GM12878 (cell line): Measurements from ENCODE around the gene GRIK2.

Source experiments
- EZH2 ChIP-seq: IDR thresholded peaks from 2 replicates; pipeline ENCODE4 v1.6.1; 2012; ENCODE audit warnings: low read depth, mild to moderate bottlenecking, control low read depth, inconsistent platforms, low read length, borderline replicate concordance; ENCODE audit not compliant: control insufficient read depth
- FOS ChIP-seq: IDR thresholded peaks from 3 replicates; pipeline ENCODE4 v1.6.1; 2011; ENCODE audit warnings: borderline replicate concordance; ENCODE audit not compliant: insufficient read length; ENCODE audit errors: extremely low read depth
- GABPA ChIP-seq: IDR thresholded peaks from 2 replicates; pipeline ENCODE4 v1.6.1; 2014; ENCODE audit warnings: antibody characterized with exemption, low read depth, mild to moderate bottlenecking, inconsistent platforms
- JUNB ChIP-seq: IDR thresholded peaks from 2 replicates; pipeline ENCODE4 v1.6.1; 2016; ENCODE audit warnings: antibody characterized with exemption, mild to moderate bottlenecking
- KDM1A ChIP-seq: fragments of 200-600 bp; sonication (generic); IDR thresholded peaks from 2 replicates; pipeline ENCODE4 v1.6.1; 2016; ENCODE audit warnings: borderline replicate concordance
- POLR2A ChIP-seq: IDR thresholded peaks from 2 replicates; pipeline ENCODE4 v1.6.1; 2011; ENCODE audit warnings: low read depth, mild to moderate bottlenecking, low read length
- POLR2AphosphoS5 ChIP-seq: IDR thresholded peaks from 2 replicates; pipeline ENCODE4 v1.6.1; 2011; ENCODE audit warnings: mild to moderate bottlenecking, low read length, inconsistent platforms
- ZBED1 ChIP-seq: IDR thresholded peaks from 2 replicates; pipeline ENCODE4 v1.6.1; 2016; ENCODE audit warnings: borderline replicate concordance
- TF ChIP-seq, protein P1 (sequence below): IDR thresholded peaks from 2 replicates; pipeline ENCODE4 v1.6.1; 2012; ENCODE audit warnings: low read length, inconsistent platforms
- TF ChIP-seq, protein P2 (sequence below), 3 experiments: IDR thresholded peaks in 2 of 3; conservative IDR thresholded peaks in 1 of 3; 2 replicates each; pipeline ENCODE4 v1.5.1; 2011; ENCODE audit warnings: low read depth in 3 of 3, low read length in 3 of 3, mild to moderate bottlenecking in 3 of 3, control low read depth in 2 of 3, moderate library complexity in 2 of 3, inconsistent platforms in 1 of 3, mixed read lengths in 1 of 3; ENCODE audit not compliant: control insufficient read depth in 2 of 3, insufficient read depth in 1 of 3; ENCODE audit errors: extremely low read depth in 1 of 3
- TF ChIP-seq, protein P3 (sequence below): IDR thresholded peaks from 2 replicates; pipeline ENCODE4 v1.6.1; 2012; ENCODE audit warnings: mild to moderate bottlenecking, low read depth, low read length

DNA sequence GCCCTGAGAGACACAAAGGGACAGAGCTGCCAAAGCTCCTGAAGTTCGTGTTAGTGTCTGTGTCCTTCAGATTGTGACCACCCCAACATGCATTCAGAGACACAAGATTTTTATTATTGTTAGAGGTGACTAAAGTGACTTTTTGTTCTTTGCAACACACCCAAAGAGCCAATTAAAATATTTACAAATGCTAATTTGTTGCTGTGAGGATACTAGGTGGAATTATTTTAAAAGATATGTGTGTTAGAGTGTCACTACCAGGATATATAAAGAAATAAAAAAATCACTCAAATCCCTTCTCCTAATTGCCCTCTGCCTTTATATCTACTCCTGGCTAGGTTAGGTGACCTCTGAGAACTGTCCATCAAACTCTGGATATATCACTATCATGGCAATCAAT lies 160.7 kb downstream of the GRIK2 start:
- TF ChIP-seq KDM1A (no peak), FOS (no peak), EZH2 (no peak), POLR2A (no peak), JUNB (no peak), ZBED1 (no peak), POLR2AphosphoS5 (no peak), GABPA (no peak)
- TF ChIP-seq, protein P1, sequence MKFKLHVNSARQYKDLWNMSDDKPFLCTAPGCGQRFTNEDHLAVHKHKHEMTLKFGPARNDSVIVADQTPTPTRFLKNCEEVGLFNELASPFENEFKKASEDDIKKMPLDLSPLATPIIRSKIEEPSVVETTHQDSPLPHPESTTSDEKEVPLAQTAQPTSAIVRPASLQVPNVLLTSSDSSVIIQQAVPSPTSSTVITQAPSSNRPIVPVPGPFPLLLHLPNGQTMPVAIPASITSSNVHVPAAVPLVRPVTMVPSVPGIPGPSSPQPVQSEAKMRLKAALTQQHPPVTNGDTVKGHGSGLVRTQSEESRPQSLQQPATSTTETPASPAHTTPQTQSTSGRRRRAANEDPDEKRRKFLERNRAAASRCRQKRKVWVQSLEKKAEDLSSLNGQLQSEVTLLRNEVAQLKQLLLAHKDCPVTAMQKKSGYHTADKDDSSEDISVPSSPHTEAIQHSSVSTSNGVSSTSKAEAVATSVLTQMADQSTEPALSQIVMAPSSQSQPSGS, result no peak
- TF ChIP-seq, protein P2, sequence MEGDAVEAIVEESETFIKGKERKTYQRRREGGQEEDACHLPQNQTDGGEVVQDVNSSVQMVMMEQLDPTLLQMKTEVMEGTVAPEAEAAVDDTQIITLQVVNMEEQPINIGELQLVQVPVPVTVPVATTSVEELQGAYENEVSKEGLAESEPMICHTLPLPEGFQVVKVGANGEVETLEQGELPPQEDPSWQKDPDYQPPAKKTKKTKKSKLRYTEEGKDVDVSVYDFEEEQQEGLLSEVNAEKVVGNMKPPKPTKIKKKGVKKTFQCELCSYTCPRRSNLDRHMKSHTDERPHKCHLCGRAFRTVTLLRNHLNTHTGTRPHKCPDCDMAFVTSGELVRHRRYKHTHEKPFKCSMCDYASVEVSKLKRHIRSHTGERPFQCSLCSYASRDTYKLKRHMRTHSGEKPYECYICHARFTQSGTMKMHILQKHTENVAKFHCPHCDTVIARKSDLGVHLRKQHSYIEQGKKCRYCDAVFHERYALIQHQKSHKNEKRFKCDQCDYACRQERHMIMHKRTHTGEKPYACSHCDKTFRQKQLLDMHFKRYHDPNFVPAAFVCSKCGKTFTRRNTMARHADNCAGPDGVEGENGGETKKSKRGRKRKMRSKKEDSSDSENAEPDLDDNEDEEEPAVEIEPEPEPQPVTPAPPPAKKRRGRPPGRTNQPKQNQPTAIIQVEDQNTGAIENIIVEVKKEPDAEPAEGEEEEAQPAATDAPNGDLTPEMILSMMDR (IDR thresholded peaks at IDR 0.05 in 2 of 3, conservative IDR thresholded peaks at IDR 0.05 in 1 of 3; ENCODE audit: control insufficient read depth in 2 of 3, extremely low read depth in 1 of 3, insufficient read depth in 1 of 3, low read depth in 3 of 3, low read length in 3 of 3), result no peak
- TF ChIP-seq, protein P3, sequence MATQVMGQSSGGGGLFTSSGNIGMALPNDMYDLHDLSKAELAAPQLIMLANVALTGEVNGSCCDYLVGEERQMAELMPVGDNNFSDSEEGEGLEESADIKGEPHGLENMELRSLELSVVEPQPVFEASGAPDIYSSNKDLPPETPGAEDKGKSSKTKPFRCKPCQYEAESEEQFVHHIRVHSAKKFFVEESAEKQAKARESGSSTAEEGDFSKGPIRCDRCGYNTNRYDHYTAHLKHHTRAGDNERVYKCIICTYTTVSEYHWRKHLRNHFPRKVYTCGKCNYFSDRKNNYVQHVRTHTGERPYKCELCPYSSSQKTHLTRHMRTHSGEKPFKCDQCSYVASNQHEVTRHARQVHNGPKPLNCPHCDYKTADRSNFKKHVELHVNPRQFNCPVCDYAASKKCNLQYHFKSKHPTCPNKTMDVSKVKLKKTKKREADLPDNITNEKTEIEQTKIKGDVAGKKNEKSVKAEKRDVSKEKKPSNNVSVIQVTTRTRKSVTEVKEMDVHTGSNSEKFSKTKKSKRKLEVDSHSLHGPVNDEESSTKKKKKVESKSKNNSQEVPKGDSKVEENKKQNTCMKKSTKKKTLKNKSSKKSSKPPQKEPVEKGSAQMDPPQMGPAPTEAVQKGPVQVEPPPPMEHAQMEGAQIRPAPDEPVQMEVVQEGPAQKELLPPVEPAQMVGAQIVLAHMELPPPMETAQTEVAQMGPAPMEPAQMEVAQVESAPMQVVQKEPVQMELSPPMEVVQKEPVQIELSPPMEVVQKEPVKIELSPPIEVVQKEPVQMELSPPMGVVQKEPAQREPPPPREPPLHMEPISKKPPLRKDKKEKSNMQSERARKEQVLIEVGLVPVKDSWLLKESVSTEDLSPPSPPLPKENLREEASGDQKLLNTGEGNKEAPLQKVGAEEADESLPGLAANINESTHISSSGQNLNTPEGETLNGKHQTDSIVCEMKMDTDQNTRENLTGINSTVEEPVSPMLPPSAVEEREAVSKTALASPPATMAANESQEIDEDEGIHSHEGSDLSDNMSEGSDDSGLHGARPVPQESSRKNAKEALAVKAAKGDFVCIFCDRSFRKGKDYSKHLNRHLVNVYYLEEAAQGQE, result no peak
